GM19452 (cell line): ENCODE data around the gene CITED1.

Source experiments
- ATAC-seq: cut with Tn5 transposase; IDR thresholded peaks from one replicate; pipeline ENCODE4 v1.9.1; 2021; ENCODE audit not compliant: unreplicated experiment

CITED1 gene

GRCh38 chrX:72308566-72309296, 3.0 kb upstream of the CITED1 start:
- ATAC-seq = no peak

DNA sequence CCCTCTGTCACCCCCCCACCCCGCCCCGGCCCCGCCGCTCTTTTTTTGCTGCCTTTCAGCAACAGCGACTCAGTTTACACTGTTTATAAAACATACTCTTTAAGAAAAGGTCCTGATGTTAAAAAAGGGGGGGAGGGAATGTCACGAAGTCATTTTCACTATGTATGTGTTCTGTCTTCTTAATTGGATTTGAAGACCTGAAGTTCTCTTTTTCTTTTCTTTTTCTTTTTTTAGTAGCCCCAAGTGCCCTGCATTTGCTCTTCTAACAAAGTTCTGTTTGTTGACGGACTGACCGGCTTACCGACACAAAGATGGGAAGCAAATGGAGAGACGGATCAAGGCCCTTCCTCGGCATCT, 2.5 kb upstream of the CITED1 start:
- no peak for ATAC-seq

DNA sequence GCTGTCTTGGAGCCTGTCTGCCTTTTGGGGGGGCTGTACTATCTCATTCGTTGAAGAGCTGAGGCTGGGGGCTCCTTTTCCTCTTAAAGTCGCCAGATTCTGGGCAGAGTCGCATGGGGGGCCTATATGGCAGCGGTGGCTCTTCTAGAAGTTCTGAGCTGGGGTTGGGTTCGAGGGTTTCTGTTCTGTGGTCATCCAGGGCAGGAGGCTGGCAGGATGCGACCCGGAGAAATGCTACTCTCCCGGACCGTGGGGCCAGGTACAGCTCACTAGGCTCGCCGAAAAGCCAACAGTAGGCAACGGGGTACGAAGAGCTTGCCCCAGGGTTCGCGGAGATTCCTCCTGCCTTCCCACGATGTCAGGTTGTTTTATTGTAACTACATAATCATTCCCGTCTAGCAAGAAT, 1.9 kb upstream of the CITED1 start:
- ATAC-seq = no peak

DNA sequence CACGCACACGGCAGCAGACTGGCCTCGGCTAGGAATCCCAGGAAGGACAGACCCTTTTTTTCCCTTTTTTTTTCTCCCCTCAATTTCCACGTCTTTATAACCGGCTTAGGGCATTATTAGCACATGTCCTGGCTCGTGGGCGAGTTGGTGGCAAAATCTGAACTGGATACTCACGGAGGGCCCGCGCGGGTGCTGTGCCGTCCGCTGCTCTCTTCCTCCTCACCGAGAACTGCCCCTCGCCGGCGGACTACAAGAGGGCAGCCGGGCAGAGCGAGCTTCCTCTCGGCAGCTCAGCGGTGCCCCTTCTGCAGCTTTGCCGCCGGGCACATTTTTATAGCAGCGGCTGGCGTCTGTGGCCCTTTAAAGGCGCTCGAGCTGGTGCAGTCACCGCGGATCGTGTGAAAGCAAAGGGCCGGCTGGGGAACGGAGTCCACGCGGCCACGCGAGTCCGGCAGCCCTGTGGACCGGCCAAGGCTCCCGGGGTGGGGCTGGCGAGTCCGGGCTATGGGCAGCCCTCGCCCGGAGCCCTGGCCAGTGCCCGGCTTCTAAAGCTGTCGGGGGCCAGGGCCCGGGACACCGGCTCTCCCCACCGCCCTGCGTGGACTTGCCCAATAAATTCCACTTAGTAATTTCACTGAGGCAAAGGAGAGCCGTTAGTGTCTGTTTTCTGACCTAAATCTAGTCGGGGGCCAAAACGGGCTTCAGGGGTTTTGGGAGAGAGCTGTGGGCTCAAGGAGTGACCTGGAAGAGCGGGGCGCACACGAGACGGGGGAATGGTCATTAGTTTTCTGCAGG, 1.3 kb upstream of the CITED1 start:
- peak; percentile 51 for ATAC-seq

GRCh38 chrX:72306085-72306801, 529 bp upstream of the CITED1 start:
- ATAC-seq = peak; percentile 6

DNA sequence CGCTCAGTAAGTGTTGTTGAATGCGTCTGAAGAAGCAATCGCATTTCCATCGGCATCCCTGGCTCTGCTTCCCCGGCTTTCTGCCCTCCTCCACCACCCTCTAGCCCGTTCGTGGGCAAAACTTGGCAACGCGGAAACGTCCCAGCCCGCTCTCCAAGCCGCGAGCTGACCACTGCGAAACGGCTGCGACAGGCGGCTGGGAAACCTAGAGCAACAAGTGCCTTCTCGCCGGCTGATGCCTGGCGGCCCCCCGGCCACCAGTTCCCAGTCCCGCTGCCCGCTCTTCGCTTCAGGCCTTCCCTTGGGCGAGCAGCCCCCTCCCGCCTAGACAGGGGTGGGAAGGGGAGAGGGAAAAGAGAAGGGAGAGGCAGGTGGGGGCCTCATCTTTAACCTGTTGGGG, 837 bp downstream of the CITED1 start:
- ATAC-seq = no peak

- ATAC-seq = no peak
These were observed 3.9 kb downstream of the CITED1 start for GRCh38 chrX:72301781-72302180.

- no peak for ATAC-seq
These were observed 5.7 kb downstream of the CITED1 start for GRCh38 chrX:72299891-72300630.

DNA sequence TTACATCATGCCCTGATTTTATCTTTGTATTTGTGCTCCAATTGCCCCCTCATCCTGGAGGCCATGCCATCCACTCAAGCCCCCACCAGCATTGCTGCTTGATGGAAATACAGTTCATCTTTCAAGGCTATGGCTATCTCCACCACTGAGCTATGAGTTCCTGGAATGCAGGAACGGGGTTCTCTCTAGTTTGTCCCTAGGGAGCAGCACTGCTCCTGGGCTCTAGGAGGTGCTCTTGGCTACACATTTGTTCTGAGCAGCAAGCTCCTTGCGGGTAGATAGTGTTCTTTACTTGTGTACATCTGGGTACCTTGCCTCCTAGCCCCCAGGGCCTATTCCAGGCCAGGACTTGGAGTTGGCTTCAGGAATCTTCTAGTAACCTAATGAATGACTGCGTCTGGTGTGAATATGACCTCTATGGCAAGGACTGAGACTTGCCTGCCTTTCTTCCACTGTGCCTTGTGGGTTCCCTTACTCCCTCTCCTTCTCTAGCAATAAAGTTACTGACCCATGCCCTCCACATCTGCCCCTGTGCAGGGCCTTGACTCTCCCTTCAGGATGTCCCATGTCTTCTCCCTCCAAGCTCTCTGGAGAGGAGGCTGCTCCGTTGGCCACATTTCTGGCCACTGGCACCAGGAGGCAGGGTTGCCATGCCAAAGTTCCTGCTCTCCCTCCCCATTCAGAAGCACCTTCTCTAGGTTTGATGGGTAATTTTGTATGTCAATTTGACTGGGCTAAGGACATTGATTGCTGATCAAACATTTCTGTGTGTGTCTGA, 7.6 kb downstream of the CITED1 start:
- no peak for ATAC-seq

DNA sequence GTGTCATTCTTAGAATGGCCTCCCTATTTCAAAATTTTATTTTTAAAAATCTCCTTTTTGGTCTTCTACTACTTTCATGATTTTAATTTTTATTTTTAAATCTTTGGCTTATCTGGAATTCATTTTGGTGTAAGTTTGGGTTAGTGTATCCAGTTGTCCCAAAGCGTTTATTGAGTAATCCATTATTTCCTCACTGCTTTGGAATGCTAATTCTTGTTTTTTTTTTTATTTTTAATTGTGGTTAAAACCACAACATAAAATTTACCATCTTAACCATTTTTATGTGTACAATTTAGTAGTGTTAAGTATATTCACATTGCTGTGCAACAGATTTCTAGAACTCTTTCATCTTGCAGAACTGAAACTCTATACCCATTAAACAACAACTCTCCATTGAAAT, 8.7 kb downstream of the CITED1 start:
- no peak for ATAC-seq

GRCh38 chrX:72295745-72296144, 10.0 kb downstream of the CITED1 start:
- no peak for ATAC-seq

- no peak for ATAC-seq
These were observed 11.2 kb downstream of the CITED1 start for GRCh38 chrX:72294497-72294896.

DNA sequence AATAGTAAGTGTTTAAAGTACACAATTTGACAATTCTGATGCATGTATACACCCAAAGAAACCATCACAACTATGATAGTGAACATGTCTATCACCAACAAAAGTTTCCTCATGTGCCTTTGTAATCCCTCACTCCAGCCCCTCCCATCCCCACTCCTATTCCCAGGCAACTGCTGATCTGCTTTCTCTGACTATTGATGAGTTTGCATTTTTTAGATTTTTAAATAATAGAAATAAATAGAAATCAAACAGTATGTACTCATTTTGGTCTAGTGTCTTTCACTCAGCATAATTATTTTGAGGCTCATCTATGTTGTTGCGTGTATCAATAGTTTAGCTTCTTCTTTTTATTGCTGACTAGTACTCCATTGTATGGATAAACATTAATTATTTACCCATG, 23.4 kb downstream of the CITED1 start:
- ATAC-seq = no peak

- no peak for ATAC-seq
These were observed 25.3 kb downstream of the CITED1 start for GRCh38 chrX:72280321-72280845.

DNA sequence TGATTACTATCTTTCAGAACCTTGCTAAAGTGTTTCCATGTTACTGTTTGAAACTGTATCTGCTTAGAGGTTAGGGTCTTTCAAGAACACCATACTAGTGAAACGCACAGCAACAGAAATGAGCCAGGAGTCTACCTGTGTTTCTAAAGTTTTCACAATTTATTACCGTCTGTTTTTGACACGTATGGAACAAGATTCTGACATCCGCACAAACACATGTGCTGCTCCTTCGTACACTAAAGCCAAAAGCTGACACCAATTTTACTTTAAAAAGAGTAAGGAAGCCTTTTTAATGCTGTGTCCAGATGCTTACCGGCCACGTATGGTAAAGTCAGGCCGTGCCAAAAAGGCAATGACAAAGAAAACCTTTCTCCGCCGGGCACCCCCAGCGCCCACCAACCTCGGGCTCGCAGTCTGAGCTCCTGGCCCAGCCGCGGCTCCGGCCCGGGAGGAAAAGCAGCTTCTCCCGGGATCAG, 29.2 kb downstream of the CITED1 start:
- no peak for ATAC-seq

- no peak for ATAC-seq
These were observed 31.2 kb downstream of the CITED1 start for GRCh38 chrX:72274526-72274925.

DNA sequence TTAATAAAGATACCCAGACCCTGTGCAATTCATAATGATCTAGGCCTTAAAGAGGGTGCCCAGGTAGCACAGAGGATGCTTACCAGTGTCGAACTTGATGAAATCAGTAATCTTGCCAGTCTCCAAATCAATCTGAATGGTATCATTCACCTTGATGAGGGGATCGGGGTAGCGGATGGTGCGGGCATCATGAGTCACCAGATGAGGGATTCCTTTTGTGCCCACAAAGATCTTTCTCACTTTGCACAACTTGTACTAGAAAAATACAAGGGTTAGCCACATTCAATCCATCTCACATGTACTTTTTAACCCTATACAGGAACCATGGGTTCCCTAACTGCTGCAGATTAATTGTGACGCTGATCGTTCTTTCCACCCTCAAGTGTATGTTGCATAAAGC, 32.0 kb downstream of the CITED1 start:
- ATAC-seq = no peak

- no peak for ATAC-seq
These were observed 32.8 kb downstream of the CITED1 start for GRCh38 chrX:72272868-72273267.

- ATAC-seq = no peak
These were observed 33.9 kb downstream of the CITED1 start for GRCh38 chrX:72271812-72272211.
